ENCODE data around the gene MXD4. TPM values are rescaled to one million over a fixed set of nuclear protein-coding genes. Genes with fewer than 3 reads are reported as not detected.

MXD4 gene
- total RNA-seq, 1 experiment from 2014 or later = 20.4 TPM

DNA sequence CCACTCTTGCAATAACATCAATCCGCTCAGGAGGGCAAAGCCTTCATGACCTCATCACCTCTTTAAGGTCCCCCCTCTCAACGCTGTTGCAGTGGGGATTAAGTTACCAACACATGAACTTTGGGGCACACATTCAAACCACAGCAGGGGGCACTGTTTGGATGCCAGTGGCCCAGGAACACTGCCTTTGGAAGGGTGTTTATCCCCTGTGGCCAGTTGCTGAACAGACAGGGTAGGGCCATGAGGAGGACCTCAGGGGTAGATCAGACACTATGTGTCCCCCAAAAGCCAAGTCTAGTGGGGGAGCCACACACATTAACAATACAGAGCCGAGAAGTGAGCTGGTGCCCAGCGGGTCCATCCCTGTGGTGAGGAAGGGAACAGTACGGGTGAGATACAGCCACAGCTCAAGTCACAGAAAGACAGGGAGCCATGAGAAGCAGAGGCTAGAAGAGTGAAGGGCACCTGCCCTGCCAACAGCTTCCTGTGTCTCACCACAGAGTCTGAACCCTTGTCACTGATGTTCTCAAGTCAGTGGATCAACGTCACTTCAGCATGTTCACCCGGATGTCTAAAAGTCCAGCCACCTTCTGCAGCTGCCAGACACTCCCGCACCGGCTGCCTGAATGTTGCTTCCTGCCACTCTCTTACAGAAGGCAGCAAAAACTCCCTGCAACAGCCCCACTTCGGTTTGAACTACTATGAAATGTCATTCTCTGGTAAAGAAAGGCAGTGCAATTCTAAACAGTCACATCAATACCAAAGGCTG is 19.9 kb upstream of the MXD4 start:
- no peak overlapping the region for H3K27ac Mint-ChIP-seq
- DNase-seq (ENCODE audit: low spot score) (no peak), ATAC-seq (no peak)
- H3K4me1 Mint-ChIP-seq = no peaks in the 10 kb centered on the region
- ChIA-PET CTCF (interaction anchor here (0.7 kb wide), 1 partner anchor 13 kb away, joined by 3 read pairs; no protein-coding TSS in a partner anchor), POLR2A (no interaction called here)
- H3K36me3 Mint-ChIP-seq = no peaks in the 10 kb centered on the region
- H3K9me3 Mint-ChIP-seq = no peaks in the 10 kb centered on the region
- H3K4me3 Mint-ChIP-seq = no peak overlapping the region
- H3K27me3 Mint-ChIP-seq (ENCODE audit: low read depth) = no peaks in the 10 kb centered on the region; the same call in 1 of the 2 replicates
- TF ChIP-seq IRF1 (CRISPR knock-in tag; IDR thresholded peaks at IDR 0.05) (no peak), ERG (CRISPR knock-in tag; IDR thresholded peaks at IDR 0.05) (no peak), CBFB (CRISPR knock-in tag; IDR thresholded peaks at IDR 0.05; ENCODE audit: low read depth) (no peak), HMGA2 (CRISPR knock-in tag; IDR thresholded peaks at IDR 0.05) (no peak), SMAD3 (CRISPR knock-in tag; IDR thresholded peaks at IDR 0.05; ENCODE audit: borderline replicate concordance) (no peak), NFE2L1 (CRISPR knock-in tag; IDR thresholded peaks at IDR 0.05) (no peak), JUN (CRISPR knock-in tag; IDR thresholded peaks at IDR 0.05) (no peak), ARID4B (CRISPR knock-in tag; IDR thresholded peaks at IDR 0.05; ENCODE audit: borderline replicate concordance) (no peak), NFYB (CRISPR knock-in tag; conservative IDR thresholded peaks at IDR 0.05; ENCODE audit: low read depth) (no peak), ETV6 (CRISPR knock-in tag; IDR thresholded peaks at IDR 0.05) (no peak), CTCF (IDR thresholded peaks at IDR 0.05) (no peak), GABPB1 (CRISPR knock-in tag; IDR thresholded peaks at IDR 0.05) (no peak), ATF2 (CRISPR knock-in tag; IDR thresholded peaks at IDR 0.05; ENCODE audit: borderline replicate concordance, low read depth) (no peak)
- TF ChIP-seq, protein P1, sequence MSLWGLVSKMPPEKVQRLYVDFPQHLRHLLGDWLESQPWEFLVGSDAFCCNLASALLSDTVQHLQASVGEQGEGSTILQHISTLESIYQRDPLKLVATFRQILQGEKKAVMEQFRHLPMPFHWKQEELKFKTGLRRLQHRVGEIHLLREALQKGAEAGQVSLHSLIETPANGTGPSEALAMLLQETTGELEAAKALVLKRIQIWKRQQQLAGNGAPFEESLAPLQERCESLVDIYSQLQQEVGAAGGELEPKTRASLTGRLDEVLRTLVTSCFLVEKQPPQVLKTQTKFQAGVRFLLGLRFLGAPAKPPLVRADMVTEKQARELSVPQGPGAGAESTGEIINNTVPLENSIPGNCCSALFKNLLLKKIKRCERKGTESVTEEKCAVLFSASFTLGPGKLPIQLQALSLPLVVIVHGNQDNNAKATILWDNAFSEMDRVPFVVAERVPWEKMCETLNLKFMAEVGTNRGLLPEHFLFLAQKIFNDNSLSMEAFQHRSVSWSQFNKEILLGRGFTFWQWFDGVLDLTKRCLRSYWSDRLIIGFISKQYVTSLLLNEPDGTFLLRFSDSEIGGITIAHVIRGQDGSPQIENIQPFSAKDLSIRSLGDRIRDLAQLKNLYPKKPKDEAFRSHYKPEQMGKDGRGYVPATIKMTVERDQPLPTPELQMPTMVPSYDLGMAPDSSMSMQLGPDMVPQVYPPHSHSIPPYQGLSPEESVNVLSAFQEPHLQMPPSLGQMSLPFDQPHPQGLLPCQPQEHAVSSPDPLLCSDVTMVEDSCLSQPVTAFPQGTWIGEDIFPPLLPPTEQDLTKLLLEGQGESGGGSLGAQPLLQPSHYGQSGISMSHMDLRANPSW (CRISPR knock-in tag; conservative IDR thresholded peaks at IDR 0.05; ENCODE audit: low read depth) = no peak
- TF ChIP-seq, protein P2, sequence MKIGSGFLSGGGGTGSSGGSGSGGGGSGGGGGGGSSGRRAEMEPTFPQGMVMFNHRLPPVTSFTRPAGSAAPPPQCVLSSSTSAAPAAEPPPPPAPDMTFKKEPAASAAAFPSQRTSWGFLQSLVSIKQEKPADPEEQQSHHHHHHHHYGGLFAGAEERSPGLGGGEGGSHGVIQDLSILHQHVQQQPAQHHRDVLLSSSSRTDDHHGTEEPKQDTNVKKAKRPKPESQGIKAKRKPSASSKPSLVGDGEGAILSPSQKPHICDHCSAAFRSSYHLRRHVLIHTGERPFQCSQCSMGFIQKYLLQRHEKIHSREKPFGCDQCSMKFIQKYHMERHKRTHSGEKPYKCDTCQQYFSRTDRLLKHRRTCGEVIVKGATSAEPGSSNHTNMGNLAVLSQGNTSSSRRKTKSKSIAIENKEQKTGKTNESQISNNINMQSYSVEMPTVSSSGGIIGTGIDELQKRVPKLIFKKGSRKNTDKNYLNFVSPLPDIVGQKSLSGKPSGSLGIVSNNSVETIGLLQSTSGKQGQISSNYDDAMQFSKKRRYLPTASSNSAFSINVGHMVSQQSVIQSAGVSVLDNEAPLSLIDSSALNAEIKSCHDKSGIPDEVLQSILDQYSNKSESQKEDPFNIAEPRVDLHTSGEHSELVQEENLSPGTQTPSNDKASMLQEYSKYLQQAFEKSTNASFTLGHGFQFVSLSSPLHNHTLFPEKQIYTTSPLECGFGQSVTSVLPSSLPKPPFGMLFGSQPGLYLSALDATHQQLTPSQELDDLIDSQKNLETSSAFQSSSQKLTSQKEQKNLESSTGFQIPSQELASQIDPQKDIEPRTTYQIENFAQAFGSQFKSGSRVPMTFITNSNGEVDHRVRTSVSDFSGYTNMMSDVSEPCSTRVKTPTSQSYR (CRISPR knock-in tag; IDR thresholded peaks at IDR 0.05) = no peak
- TF ChIP-seq, protein P3, sequence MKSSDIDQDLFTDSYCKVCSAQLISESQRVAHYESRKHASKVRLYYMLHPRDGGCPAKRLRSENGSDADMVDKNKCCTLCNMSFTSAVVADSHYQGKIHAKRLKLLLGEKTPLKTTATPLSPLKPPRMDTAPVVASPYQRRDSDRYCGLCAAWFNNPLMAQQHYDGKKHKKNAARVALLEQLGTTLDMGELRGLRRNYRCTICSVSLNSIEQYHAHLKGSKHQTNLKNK (CRISPR knock-in tag; IDR thresholded peaks at IDR 0.05) = no peak
- TF ChIP-seq, protein P4, sequence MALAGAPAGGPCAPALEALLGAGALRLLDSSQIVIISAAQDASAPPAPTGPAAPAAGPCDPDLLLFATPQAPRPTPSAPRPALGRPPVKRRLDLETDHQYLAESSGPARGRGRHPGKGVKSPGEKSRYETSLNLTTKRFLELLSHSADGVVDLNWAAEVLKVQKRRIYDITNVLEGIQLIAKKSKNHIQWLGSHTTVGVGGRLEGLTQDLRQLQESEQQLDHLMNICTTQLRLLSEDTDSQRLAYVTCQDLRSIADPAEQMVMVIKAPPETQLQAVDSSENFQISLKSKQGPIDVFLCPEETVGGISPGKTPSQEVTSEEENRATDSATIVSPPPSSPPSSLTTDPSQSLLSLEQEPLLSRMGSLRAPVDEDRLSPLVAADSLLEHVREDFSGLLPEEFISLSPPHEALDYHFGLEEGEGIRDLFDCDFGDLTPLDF (CRISPR knock-in tag; IDR thresholded peaks at IDR 0.05) = no peak
- TF ChIP-seq, protein P5, sequence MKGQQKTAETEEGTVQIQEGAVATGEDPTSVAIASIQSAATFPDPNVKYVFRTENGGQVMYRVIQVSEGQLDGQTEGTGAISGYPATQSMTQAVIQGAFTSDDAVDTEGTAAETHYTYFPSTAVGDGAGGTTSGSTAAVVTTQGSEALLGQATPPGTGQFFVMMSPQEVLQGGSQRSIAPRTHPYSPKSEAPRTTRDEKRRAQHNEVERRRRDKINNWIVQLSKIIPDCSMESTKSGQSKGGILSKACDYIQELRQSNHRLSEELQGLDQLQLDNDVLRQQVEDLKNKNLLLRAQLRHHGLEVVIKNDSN (CRISPR knock-in tag; IDR thresholded peaks at IDR 0.05) = no peak

Data from WTC11 (cell line).